ENCODE results near the gene CCDC59.

- TF ChIP-seq, protein P1, sequence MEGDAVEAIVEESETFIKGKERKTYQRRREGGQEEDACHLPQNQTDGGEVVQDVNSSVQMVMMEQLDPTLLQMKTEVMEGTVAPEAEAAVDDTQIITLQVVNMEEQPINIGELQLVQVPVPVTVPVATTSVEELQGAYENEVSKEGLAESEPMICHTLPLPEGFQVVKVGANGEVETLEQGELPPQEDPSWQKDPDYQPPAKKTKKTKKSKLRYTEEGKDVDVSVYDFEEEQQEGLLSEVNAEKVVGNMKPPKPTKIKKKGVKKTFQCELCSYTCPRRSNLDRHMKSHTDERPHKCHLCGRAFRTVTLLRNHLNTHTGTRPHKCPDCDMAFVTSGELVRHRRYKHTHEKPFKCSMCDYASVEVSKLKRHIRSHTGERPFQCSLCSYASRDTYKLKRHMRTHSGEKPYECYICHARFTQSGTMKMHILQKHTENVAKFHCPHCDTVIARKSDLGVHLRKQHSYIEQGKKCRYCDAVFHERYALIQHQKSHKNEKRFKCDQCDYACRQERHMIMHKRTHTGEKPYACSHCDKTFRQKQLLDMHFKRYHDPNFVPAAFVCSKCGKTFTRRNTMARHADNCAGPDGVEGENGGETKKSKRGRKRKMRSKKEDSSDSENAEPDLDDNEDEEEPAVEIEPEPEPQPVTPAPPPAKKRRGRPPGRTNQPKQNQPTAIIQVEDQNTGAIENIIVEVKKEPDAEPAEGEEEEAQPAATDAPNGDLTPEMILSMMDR (conservative IDR thresholded peaks at IDR 0.05), result no peak
- no peak for TF ChIP-seq ZFX (IDR thresholded peaks at IDR 0.05)
Observed at GRCh38 chr12:82359115-82359478, 910 bp upstream of the CCDC59 start.

All from C4-2B (cell line).